Stomach smooth muscle (tissue), 2 donors: ENCODE data around the gene CROCC2.

Source experiments
- H3K27ac ChIP-seq: one replicate; pipeline ENCODE4 v1.7.0; 2013; ENCODE audit warnings: mild to moderate bottlenecking, low read length, inconsistent platforms
- H3K27me3 ChIP-seq, 2 donors: one replicate each; pipeline ENCODE4 v1.7.0; 2013; ENCODE audit warnings: low read length in 2 of 2; ENCODE audit not compliant: insufficient read depth in 2 of 2, control insufficient read depth in 1 of 2
- H3K36me3 ChIP-seq, 2 donors: one replicate each; pipeline ENCODE4 v1.7.0; 2013; ENCODE audit warnings: low read length in 2 of 2; ENCODE audit not compliant: control insufficient read depth in 2 of 2, insufficient read depth in 2 of 2
- H3K4me1 ChIP-seq: one replicate; pipeline ENCODE4 v1.7.0; 2013; ENCODE audit warnings: low read length; ENCODE audit not compliant: control insufficient read depth, insufficient read depth
- H3K4me3 ChIP-seq, 2 donors: one replicate each; pipeline ENCODE4 v1.7.0; 2013; ENCODE audit warnings: low read length in 2 of 2
- H3K9ac ChIP-seq, 2 donors: one replicate each; pipeline ENCODE4 v1.7.0; 2013; ENCODE audit warnings: low read length in 2 of 2, mild to moderate bottlenecking in 1 of 2
- H3K9me3 ChIP-seq, 2 donors: one replicate each; pipeline ENCODE4 v1.7.0; 2013; ENCODE audit warnings: low read length in 2 of 2; ENCODE audit not compliant: control insufficient read depth in 2 of 2
- donor health status: healthy.
- donor health status: Pancreatic carcinoma.

CROCC2 gene

DNA sequence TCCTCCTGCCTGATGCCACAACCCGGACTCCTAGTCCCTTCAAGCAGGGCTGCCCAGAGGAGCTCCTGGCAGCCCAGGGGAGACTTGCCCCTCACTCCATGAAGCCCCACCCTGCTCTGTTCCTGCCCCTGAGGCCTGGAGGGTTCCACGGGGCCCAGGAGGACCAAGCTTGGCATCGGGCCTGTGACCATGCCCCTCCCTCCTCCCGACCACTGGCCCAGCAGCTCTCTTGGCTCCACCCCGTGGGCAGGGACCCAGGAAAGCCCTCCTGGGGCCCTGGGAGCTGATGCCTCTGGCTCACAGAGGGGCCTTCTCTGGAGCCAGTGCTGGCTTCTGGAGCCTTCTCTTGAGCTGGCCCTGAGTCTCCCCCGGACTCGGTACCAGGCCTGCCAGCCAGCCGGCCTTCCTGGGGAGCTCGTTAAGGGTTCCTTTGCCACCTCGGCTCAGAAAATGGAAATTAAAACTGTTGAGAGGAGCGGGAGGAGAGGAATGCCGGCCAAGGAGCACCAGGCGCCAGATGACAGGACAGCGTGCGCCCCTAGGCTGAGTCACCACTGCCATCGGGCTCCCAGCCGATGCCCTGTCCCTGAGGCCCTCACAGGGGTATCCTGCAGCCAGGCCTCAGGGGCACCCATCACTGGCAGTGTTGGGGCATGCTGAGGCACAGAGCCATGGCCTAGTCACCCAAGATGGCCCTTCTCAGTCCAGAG lies 51.7 kb downstream of the CROCC2 start:
- peaks cover 19% of the 10 kb centered on the region for H3K4me1 ChIP-seq
- no peaks in the 10 kb centered on the region for H3K9me3 ChIP-seq
- no peak overlapping the region for H3K27ac ChIP-seq
- no peak overlapping the region for H3K4me3 ChIP-seq
- H3K36me3 ChIP-seq: no peaks in the 10 kb centered on the region
- no peak overlapping the region for H3K9ac ChIP-seq
- H3K27me3 ChIP-seq: peaks cover 2 to 12% of the 10 kb centered on the region in 2 donors

DNA sequence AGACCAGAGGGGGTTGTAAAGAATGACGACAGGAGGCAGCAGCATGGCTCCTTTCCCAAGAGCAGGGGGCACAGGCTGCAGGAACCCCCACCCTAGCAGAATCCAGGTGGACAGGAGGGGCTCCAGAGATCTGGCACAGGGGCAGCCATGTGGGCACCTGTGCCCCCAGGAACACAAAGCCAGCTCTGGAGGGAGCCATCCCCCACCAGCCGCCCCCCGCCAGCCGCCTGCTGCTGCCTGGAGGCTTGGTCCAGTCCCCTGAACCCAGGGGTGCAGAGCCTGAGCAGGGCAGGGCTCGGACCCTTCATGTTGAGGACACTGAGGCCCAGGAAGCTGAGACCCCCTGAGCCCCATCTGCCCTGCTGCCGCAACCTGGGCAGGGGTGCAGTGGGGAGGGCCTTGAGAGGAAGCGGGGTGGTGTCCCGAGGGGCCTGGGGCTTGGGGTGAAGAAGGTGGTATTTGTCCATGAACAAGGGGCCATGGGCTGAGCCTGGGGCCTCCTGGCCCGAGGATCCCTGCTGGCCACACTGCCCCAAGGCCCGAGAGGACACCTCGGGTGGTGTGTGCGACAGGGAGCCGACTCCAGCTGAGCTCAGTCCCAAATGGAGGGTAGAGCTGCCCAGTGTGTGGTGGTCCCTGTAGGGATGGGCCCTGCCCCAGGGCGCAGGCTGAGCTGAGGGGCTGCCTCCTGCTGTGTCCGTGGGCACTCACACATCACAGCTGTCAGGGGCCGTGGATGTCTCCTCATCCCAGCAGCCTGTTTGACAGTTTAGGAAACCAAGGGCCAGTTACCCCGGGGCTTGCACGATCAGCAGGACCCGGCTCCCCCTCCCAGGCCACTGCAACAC lies 52.5 kb downstream of the CROCC2 start:
- no peaks in the 10 kb centered on the region for H3K36me3 ChIP-seq
- H3K9me3 ChIP-seq: no peaks in the 10 kb centered on the region
- peaks cover 2 to 12% of the 10 kb centered on the region in 2 donors for H3K27me3 ChIP-seq
- H3K4me3 ChIP-seq: no peak overlapping the region
- no peak overlapping the region for H3K27ac ChIP-seq
- H3K9ac ChIP-seq: no peak overlapping the region
- peaks cover 19% of the 10 kb centered on the region for H3K4me1 ChIP-seq

DNA sequence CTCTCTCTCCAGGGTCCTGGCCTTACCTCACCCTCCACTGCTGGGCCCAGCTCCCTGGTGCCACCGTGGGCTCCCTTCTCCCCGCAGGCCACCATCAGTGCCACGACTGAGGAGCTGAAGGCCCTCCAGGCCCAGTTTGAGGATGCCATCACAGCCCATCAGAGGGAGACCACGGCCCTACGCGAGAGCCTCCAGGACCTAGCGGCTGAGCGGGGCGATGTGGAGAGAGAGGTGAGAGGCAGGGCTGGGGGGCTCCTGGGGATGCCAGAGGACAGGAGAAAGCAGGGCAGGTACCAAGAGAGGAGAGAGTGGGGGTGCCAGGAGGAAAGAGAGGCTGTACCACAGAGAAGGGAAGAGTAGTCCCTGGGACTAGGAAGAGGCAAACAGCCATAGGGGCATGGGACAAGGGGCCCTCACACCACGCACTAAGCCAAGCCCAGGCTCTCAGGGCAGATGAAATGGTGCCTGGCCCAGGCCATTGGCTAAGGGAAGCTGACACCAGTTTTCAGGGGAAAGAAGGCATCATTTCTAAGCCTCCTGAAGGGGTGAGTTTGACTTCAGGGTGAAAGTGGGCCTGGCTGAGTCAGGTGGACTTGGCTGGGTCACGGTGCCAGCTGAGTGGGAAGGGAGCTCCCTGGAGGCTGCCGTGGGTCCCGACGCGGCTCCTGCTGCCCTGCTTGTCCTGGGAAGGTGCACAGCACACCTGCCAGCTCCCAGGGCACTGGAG lies 53.2 kb downstream of the CROCC2 start:
- no peak overlapping the region for H3K4me3 ChIP-seq
- H3K27me3 ChIP-seq: peaks cover 2 to 12% of the 10 kb centered on the region in 2 donors
- H3K9me3 ChIP-seq: no peaks in the 10 kb centered on the region
- peaks cover 19% of the 10 kb centered on the region for H3K4me1 ChIP-seq
- H3K36me3 ChIP-seq: no peaks in the 10 kb centered on the region
- H3K27ac ChIP-seq: no peak overlapping the region
- no peak overlapping the region for H3K9ac ChIP-seq

DNA sequence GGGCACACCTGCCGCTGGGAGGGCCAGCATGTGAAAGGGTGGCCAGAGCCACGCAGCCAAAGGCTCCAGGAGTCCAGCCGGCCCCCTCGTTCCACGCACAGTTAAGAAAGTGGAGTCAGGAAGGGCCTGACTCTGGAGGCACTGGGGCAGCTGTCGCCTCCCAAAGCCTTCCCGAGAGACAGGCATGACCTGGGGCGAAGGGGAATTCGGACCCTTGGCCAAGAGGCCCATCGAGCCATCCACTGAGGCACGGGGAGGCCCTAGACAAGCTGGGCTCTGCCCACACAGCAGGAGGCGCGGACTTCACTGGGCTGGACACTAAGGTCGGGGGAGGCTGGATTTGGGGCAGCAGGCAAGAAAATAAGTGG lies 53.8 kb downstream of the CROCC2 start:
- Histone ChIP-seq H3K9me3 (no peaks in the 10 kb centered on the region), H3K27ac (no peak overlapping the region), H3K4me1 (peaks cover 19% of the 10 kb centered on the region)

DNA sequence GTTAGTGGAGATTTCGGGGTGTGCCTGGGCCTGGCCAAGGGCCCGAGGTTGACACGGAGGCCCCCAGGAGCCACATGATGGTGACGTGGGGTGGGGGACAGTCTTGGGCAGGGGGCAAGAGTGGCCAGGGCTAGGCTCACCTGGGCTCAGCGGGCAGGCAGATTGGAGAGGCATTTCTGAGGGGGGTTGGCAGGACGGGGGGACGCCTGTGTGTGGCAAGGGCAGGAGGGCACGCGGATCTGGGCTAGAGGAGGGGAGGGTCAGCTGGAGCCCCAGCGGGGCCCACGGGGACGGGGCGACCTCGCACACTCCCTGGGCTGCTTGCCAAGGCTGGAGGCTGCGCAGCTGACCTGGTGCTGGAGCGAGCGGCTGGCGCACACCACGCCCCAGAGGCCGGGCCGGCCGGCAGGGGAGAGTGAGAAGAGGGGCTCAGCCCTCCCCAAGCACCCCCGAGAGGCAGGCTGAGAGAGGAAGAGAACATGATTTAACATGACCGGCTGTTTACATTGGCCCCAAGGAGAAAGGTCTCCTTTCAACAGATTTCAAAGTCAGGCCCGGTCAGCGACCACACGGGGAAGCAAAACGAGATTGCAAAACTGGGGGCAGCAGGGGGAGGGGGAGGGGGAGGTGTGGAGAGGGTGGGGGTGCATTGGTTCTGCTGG lies 54.3 kb downstream of the CROCC2 start:
- Histone ChIP-seq H3K9ac (no peak overlapping the region), H3K27me3 (peaks cover 2 to 10% of the 10 kb centered on the region in 2 donors), H3K27ac (no peak overlapping the region), H3K4me3 (no peak overlapping the region), H3K9me3 (no peaks in the 10 kb centered on the region), H3K36me3 (no peaks in the 10 kb centered on the region), H3K4me1 (peaks cover 19% of the 10 kb centered on the region)

More for the DNA sequence above, 53.8 kb downstream of the CROCC2 start:
- Histone ChIP-seq H3K36me3 (no peaks in the 10 kb centered on the region), H3K9ac (no peak overlapping the region), H3K4me3 (no peak overlapping the region), H3K27me3 (peaks cover 2 to 12% of the 10 kb centered on the region in 2 donors)

DNA sequence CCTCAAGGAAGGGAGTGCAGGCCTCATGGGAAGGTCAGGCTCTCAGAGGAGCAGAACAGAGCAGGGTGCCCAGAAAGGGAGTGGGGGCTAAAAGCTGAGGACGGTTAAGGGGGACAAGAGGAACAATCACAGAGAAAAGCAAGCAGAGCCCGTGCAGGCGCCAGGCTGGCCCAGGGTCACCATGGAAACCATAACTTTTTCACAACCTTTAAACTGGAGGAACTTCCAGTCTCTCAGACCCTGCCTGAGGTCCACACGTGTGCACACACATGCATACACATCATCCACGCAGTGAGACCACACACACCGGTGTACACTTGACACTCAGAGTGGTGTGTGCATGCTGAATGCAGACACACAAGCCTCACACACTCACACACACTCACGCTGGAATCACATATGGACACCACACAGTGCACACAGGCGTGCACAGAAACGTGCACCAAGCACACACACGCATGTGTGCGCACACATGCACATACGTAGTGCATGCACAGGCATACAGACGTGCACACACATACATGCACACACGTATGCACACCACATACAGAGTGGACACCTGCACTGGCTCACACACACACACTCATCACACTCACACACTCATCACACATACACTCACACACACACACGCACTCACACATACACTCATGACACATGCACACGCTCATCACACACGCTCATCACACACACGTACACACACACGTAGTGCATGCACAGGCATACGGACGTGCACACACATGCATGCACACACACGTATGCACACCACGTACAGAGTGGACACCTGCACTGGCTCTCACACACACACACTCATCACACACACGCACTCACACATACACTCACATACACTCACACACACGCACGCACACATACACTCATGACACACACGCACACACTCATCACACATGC lies 55.1 kb downstream of the CROCC2 start:
- Histone ChIP-seq H3K36me3 (no peaks in the 10 kb centered on the region), H3K27ac (no peak overlapping the region), H3K9ac (no peak overlapping the region), H3K4me1 (peaks cover 19% of the 10 kb centered on the region), H3K27me3 (peaks cover 2 to 9% of the 10 kb centered on the region in 2 donors), H3K9me3 (no peaks in the 10 kb centered on the region), H3K4me3 (no peak overlapping the region)

DNA sequence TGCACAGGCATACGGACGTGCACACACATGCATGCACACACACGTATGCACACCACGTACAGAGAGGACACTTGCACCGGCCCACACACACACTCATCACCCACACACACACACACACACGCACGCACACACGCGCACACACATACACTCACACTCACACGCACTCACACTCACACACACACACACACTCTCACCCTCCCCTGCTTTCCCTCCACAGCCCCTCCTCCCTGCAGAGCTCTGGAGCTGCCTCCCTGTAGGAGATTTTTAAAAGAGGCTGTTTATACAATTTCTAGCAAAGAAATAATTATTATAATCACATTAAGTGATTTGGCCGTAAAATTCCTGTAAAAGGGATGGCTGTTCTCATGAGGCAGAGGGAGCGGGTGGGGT lies 55.8 kb downstream of the CROCC2 start:
- no peak overlapping the region for H3K4me3 ChIP-seq
- peaks cover 19% of the 10 kb centered on the region for H3K4me1 ChIP-seq
- no peak overlapping the region for H3K9ac ChIP-seq
- peaks cover 0 to 9% of the 10 kb centered on the region in 2 donors for H3K27me3 ChIP-seq
- no peaks in the 10 kb centered on the region for H3K36me3 ChIP-seq
- H3K27ac ChIP-seq: no peak overlapping the region
- no peaks in the 10 kb centered on the region for H3K9me3 ChIP-seq

DNA sequence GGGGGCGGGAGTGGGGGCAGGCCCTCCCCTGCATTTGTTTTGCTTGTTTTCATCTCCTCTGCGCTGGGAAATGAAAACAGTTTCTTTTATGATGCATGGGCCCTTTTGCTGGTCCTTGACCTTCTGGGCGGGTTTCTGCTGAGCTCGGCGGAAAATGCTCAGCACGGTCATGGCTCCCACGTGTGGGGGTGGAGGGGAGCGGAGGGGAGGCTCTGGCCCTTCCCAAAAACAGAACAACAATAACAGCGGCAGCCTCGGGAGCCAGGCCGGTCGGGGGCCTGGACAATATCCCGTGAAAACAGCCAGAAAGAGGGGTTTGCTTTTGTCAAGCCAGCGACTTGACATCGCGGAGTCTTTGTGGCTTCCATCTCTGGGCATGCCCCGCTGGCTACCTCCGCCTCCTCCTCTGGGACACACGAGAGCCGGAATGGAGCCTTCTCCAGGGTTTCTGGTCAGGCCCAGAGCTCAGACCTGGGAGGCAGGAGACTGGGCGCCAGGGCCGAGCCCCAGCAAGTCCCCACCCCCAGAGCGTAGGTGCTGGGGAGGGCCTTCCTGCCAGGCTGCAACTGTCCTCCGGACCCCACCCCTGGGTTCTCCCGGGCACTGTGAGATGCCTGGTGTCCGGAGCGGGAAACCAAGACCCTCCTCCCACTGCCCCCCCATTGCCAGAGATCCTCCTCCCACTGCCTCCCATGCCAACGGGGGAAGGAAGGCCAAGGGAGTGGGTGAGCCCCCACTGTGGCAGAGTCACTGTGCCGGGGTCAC lies 56.3 kb downstream of the CROCC2 start:
- peaks cover 19% of the 10 kb centered on the region for H3K4me1 ChIP-seq

DNA sequence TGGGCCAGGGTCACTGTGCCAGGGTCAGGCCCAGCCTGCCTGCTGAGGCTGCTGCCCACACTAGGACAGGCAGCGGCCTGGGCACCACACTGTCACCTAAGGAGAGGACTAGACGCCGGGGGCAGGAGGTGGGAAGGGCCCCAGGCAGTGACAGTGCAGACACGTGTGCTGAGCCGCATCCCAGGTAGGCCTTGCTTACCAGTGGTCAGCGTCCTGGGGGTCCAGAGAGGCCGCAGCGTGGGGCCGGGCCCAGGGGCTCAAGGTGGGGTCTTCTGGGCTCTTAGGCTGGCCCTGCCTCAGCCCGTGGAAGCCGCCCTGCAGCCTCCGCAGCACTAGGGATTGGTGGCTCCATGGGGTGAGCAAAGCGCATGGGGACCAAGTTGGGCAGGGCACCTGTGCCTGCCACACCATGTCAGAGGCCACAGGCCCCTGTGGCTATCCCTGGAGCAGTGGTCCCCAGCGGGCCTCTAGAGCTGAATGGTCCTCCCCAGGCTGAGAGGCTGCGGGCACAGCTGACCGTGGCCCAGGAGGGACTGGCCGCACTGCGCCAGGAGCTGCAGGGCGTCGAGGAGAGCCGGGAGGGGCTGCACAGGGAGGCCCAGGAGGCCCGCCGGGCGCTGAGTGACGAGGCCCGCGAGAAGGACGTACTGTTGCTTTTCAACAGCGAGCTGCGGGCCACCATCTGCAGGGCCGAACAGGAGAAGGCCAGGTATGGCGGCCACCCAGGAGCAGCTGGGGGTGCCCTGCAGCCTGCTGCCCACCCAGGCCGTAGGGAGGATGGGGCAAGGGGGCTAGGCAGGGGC lies 57.1 kb downstream of the CROCC2 start:
- Histone ChIP-seq H3K9me3 (no peaks in the 10 kb centered on the region), H3K4me1 (peaks cover 19% of the 10 kb centered on the region), H3K9ac (no peak overlapping the region), H3K27ac (no peak overlapping the region), H3K36me3 (no peaks in the 10 kb centered on the region), H3K4me3 (no peak overlapping the region), H3K27me3 (peaks cover 0 to 9% of the 10 kb centered on the region in 2 donors)

More for the DNA sequence above, 56.3 kb downstream of the CROCC2 start:
- Histone ChIP-seq H3K27me3 (peaks cover 0 to 9% of the 10 kb centered on the region in 2 donors), H3K9ac (no peak overlapping the region), H3K27ac (no peak overlapping the region), H3K9me3 (no peaks in the 10 kb centered on the region), H3K36me3 (no peaks in the 10 kb centered on the region), H3K4me3 (no peak overlapping the region)
